HCT116 (cell line): Measurements from ENCODE around the gene IL1RL1. TPM values are rescaled to one million over a fixed set of nuclear protein-coding genes. Genes with fewer than 3 reads are reported as not detected.

ENCODE experiments used
- ATAC-seq: fragments of 200-7000 bp; cut with Tn5 transposase; 2 replicates; pipeline ENCODE4 v1.9.1; 2020; ENCODE audit warnings: mild to moderate bottlenecking, moderate library complexity
- BruUV-seq: library from RNA; stranded (reverse); fragments of 400-500 nt; replicated peaks from 2 replicates; lab custom pipeline; 2021; lab: Mats Ljungman, UMichigan
- CTCF ChIA-PET: fragments of 300-600 bp; sonication (Branson Sonifier 250); formaldehyde crosslinking; loops from one replicate; lab custom pipeline; 2021; ENCODE audit warnings: antibody characterized with exemption; lab: Charles Lee
- POLR2A ChIA-PET: fragments of 300-600, 350-600 bp; sonication (Branson Sonifier 250); formaldehyde crosslinking; loops from one replicate; lab custom pipeline; 2021; ENCODE audit warnings: antibody characterized with exemption; lab: Charles Lee
- RAD21 ChIA-PET, 2 experiments: fragments of 300-600 bp; sonication (Branson Sonifier 250); formaldehyde crosslinking; loops; one replicate each; lab custom pipeline; 2023; ENCODE audit warnings: low total read pairs in 2 of 2; ENCODE audit not compliant: uncharacterized antibody in 2 of 2, unreplicated experiment in 2 of 2, low non-redundant PET in 1 of 2; lab: Charles Lee
- DNase-seq: peaks from one replicate; pipeline ENCODE4 v3.0.0-alpha.2; 2010; ENCODE audit warnings: low read depth, low spot score
- H2AFZ ChIP-seq: fragments of 200-600 bp; shearing (Covaris generic), sonication (generic); 2 replicates; pipeline ENCODE4 v1.6.1; 2017; ENCODE audit warnings: low read depth, mixed run types, mixed read lengths, antibody characterized with exemption, low read length; ENCODE audit not compliant: poor library complexity, severe bottlenecking
- H3K27ac ChIP-seq: 2 replicates; pipeline ENCODE4 v1.5.1; 2012; ENCODE audit warnings: low read depth, low read length
- H3K27me3 ChIP-seq: fragments of 200-600 bp; sonication (generic); 2 replicates; pipeline ENCODE4 v1.6.1; 2016; ENCODE audit warnings: mixed run types, low read length, mixed read lengths; ENCODE audit not compliant: insufficient read depth
- H3K36me3 ChIP-seq, 2 experiments: fragments of 200-500 bp in 1 of 2; fragments of 200-600 bp in 1 of 2; sonication (Bioruptor generic) in 1 of 2; sonication (generic) in 1 of 2; 2 replicates each; pipeline versions ENCODE4 v1.5.1 to v1.6.1; 2014 to 2016; ENCODE audit warnings: low read length in 2 of 2, inconsistent platforms in 1 of 2, mixed read lengths in 1 of 2, mixed run types in 1 of 2; ENCODE audit not compliant: insufficient read depth in 2 of 2, control insufficient read depth in 1 of 2
- H3K4me1 ChIP-seq, 2 experiments: fragments of 200-600 bp in 1 of 2; sonication (generic) in 1 of 2; 2 replicates each; pipeline versions ENCODE4 v1.5.1 to v1.6.1; 2012 to 2017; ENCODE audit warnings: low read length in 2 of 2, inconsistent platforms in 1 of 2, mild to moderate bottlenecking in 1 of 2, mixed read lengths in 1 of 2, mixed run types in 1 of 2, moderate library complexity in 1 of 2; ENCODE audit not compliant: insufficient read depth in 2 of 2, control insufficient read depth in 1 of 2
- H3K4me2 ChIP-seq: fragments of 200-600 bp; sonication (generic); 2 replicates; pipeline ENCODE4 v1.6.1; 2017; ENCODE audit warnings: mixed run types, low read length, mixed read lengths
- H3K4me3 ChIP-seq, 2 experiments: fragments of 200-600 bp in 1 of 2; sonication (generic) in 1 of 2; replicated peaks in 1 of 2; 2 replicates each; pipeline ENCODE4 v1.5.1; 2011 to 2016; ENCODE audit warnings: low read length in 2 of 2, control low read depth in 1 of 2, low read depth in 1 of 2, mild to moderate bottlenecking in 1 of 2, mixed read lengths in 1 of 2, mixed run types in 1 of 2
- H3K79me2 ChIP-seq: fragments of 200-600 bp; sonication (generic); 2 replicates; pipeline ENCODE4 v1.6.1; 2017; ENCODE audit warnings: mild to moderate bottlenecking, mixed run types, low read length, moderate library complexity, mixed read lengths; ENCODE audit not compliant: insufficient read depth
- H3K9ac ChIP-seq: fragments of 200-600 bp; sonication (generic); 2 replicates; pipeline ENCODE4 v1.6.1; 2016; ENCODE audit warnings: low read length, mixed read lengths
- H3K9me2 ChIP-seq: fragments of 200-600 bp; sonication (generic), shearing (Covaris generic); 2 replicates; pipeline ENCODE4 v1.6.1; 2017; ENCODE audit warnings: mixed run types, mild to moderate bottlenecking, moderate library complexity; ENCODE audit not compliant: insufficient read depth
- H3K9me3 ChIP-seq, 2 experiments: fragments of 200-500 bp in 1 of 2; fragments of 200-600 bp in 1 of 2; sonication (Bioruptor generic) in 1 of 2; sonication (generic) in 1 of 2; 2 replicates each; pipeline ENCODE4 v1.6.1; 2014 to 2017; ENCODE audit warnings: low read length in 2 of 2, mixed read lengths in 2 of 2, inconsistent platforms in 1 of 2, low read depth in 1 of 2, mild to moderate bottlenecking in 1 of 2, mixed run types in 1 of 2, moderate library complexity in 1 of 2; ENCODE audit not compliant: control insufficient read depth in 1 of 2, insufficient read depth in 1 of 2
- H4K20me1 ChIP-seq: fragments of 200-600 bp; sonication (generic), shearing (Covaris generic); 2 replicates; pipeline ENCODE4 v1.6.1; 2017; ENCODE audit warnings: mixed run types, mild to moderate bottlenecking, moderate library complexity; ENCODE audit not compliant: insufficient read depth
- EGR1 ChIP-seq: IDR thresholded peaks from 2 replicates; pipeline ENCODE4 v1.6.1; 2012; ENCODE audit warnings: low read depth
- ELF1 ChIP-seq: IDR thresholded peaks from 2 replicates; pipeline ENCODE4 v1.6.1; 2012; ENCODE audit warnings: low read depth, borderline replicate concordance
- EZH2phosphoT487 ChIP-seq: fragments of 200-600 bp; IDR thresholded peaks from 2 replicates; pipeline ENCODE4 v1.6.1; 2018; ENCODE audit warnings: antibody characterized with exemption, borderline replicate concordance
- JUND ChIP-seq: IDR thresholded peaks from 2 replicates; pipeline ENCODE4 v1.6.1; 2012
- POLR2AphosphoS5 ChIP-seq: IDR thresholded peaks from 2 replicates; pipeline ENCODE4 v1.6.1; 2011; ENCODE audit warnings: mild to moderate bottlenecking, low read depth, low read length, moderate library complexity
- RAD21 ChIP-seq: IDR thresholded peaks from 2 replicates; pipeline ENCODE4 v1.6.1; 2012; ENCODE audit warnings: low read depth, mild to moderate bottlenecking
- SIN3A ChIP-seq: IDR thresholded peaks from 2 replicates; pipeline ENCODE4 v1.6.1; 2012; ENCODE audit warnings: low read depth
- SRF ChIP-seq: IDR thresholded peaks from 2 replicates; pipeline ENCODE4 v1.6.1; 2012; ENCODE audit warnings: low read depth
- intact Hi-C: fragments of 100-400 bp; cut with micrococcal nuclease; formaldehyde crosslinking; loops from 2 replicates; pipeline ENCODE4 v1.10.0; 2022
- total RNA-seq: library from RNA; stranded (reverse); gene quantifications from one replicate; pipeline ENCODE4 v1.2.1, GENCODE V29; 2021; ENCODE audit not compliant: unreplicated experiment

Gene IL1RL1
- total RNA-seq, 1 experiment from 2014 or later: not detected

GRCh38 chr2:102392096-102392495, 80.7 kb downstream of the IL1RL1 start:
- Histone ChIP-seq H3K4me2 (no peak overlapping the region), H3K4me1 (no peaks in the 10 kb centered on the region), H4K20me1 (no peaks in the 10 kb centered on the region; the same call in 1 of the 2 replicates), H3K27me3 (no peaks in the 10 kb centered on the region), H3K79me2 (no peaks in the 10 kb centered on the region), H3K27ac (no peak overlapping the region), H3K36me3 (no peaks in the 10 kb centered on the region), H3K9ac (no peak overlapping the region), H3K4me3 (no peak overlapping the region), H3K9me2 (no peaks in the 10 kb centered on the region), H3K9me3 (no peaks in the 10 kb centered on the region), H2AFZ (no peak overlapping the region)
- no TSS peak for BruUV-seq
- no peak for DNase-seq
- intact Hi-C loops: no loop called here
- ChIA-PET RAD21 (no interaction called here), POLR2A (no interaction called here), CTCF (no interaction called here)
- ATAC-seq: no peak
- TF ChIP-seq RAD21 (no peak), ELF1 (no peak), SIN3A (no peak)

- Histone ChIP-seq H3K27me3 (no peaks in the 10 kb centered on the region), H3K27ac (no peak overlapping the region), H3K4me1 (no peaks in the 10 kb centered on the region), H3K36me3 (no peaks in the 10 kb centered on the region), H3K79me2 (no peaks in the 10 kb centered on the region), H3K4me3 (no peak overlapping the region), H2AFZ (no peak overlapping the region), H3K9ac (no peak overlapping the region), H3K4me2 (no peak overlapping the region), H4K20me1 (no peaks in the 10 kb centered on the region; the same call in 1 of the 2 replicates), H3K9me2 (no peaks in the 10 kb centered on the region), H3K9me3 (no peaks in the 10 kb centered on the region)
- TF ChIP-seq EGR1 (no peak), POLR2AphosphoS5 (no peak), JUND (no peak), EZH2phosphoT487 (no peak), SRF (no peak)
- intact Hi-C loops: no loop called here
- ChIA-PET POLR2A (no interaction called here), RAD21 (no interaction called here), CTCF (no interaction called here)
- no peak for ATAC-seq
- no TSS peak for BruUV-seq
- DNase-seq: no peak
Observed at GRCh38 chr2:102392942-102393341, 81.6 kb downstream of the IL1RL1 start.
